HFFc6 (cell line): ENCODE results near the gene RTP2. TPM values are rescaled to one million over a fixed set of nuclear protein-coding genes. Genes with fewer than 3 reads are reported as not detected.

ENCODE experiments used
- DNase-seq: peaks from one replicate; pipeline ENCODE4 v3.0.0-alpha.2; 2018
- H3K27ac Mint-ChIP-seq: 2 replicates; pipeline ENCODE4 v1.8.0; 2020; ENCODE audit warnings: mild to moderate bottlenecking, mixed read lengths
- H3K27me3 Mint-ChIP-seq: 2 replicates; pipeline ENCODE4 v1.8.0; 2021; ENCODE audit warnings: mild to moderate bottlenecking, moderate library complexity, mixed read lengths; ENCODE audit not compliant: insufficient read depth
- H3K36me3 Mint-ChIP-seq: 2 replicates; pipeline ENCODE4 v1.8.0; 2021; ENCODE audit warnings: low read depth, mixed read lengths
- H3K4me1 Mint-ChIP-seq: 2 replicates; pipeline ENCODE4 v1.8.0; 2020; ENCODE audit warnings: low read depth, mixed read lengths
- H3K4me3 Mint-ChIP-seq: 2 replicates; pipeline ENCODE4 v1.8.0; 2020; ENCODE audit warnings: mild to moderate bottlenecking, moderate library complexity, mixed read lengths
- H3K9me3 Mint-ChIP-seq: 2 replicates; pipeline ENCODE4 v1.8.0; 2020; ENCODE audit warnings: mild to moderate bottlenecking, mixed read lengths
- long read RNA-seq: library from polyadenylated mRNA; unstranded; transcript quantifications from one replicate; pipeline ENCODE4 v2.0.0, GENCODE V29; 2019
- total RNA-seq, 6 experiments: library from RNA; stranded (reverse); fragmentation: NEBNext Ultra II Directional; extraction: Animal tissue kit (Norgen Biotek cat#: 25700); gene quantifications; 2 replicates in 1 of 6; 3 replicates in 5 of 6; pipeline ENCODE4 v1.2.3, GENCODE V29; 2021
- TF ChIP-seq, protein P1 (sequence below): fragments of 200-600 bp; sonication (generic); IDR thresholded peaks from 2 replicates; pipeline ENCODE4 v1.5.0; 2021; ENCODE audit warnings: antibody characterized with exemption, mild to moderate bottlenecking

The RTP2 gene, protein sequence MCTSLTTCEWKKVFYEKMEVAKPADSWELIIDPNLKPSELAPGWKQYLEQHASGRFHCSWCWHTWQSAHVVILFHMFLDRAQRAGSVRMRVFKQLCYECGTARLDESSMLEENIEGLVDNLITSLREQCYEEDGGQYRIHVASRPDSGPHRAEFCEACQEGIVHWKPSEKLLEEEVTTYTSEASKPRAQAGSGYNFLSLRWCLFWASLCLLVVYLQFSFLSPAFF
- not detected for total RNA-seq
- long read RNA-seq, result 0 reads

DNA sequence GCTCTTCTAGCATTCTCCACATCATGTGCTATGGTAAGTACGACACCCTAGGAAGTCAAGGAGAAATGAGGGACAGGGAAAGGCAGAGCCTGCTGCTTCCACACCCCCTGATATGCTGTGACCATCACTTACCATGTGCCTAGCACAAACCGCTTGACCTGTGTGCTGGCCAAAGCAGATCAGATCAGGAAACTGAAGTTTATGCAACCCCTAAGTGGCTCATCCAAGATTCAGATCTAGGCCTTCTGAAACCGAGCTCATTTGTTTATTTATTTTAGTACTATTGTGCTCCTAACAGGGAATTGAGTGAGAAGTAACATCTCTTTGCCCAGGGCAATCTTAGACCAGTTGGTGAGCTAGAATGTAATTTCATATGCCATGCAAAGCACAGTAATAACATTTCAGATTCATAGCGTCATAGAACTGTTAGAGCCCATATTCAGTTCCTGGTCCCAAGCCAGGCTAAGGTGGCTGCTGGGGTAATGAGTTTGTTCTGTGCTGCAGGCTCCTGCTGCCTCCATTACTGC is at the start of gene RTP2:
TSS of gene RTP2 (minus strand) at position 51 of the 527 bp plus-strand sequence. CDS start 429 bp downstream, outside the sequence.
- Mint-ChIP-seq H3K4me3 (no peak within 1 kb of the TSS), H3K27me3 (peaks cover 8% of the 10 kb centered on the region), H3K4me1 (peaks cover 25% of the 10 kb centered on the region), H3K9me3 (no peaks in the 10 kb centered on the region), H3K36me3 (no peaks in the 10 kb centered on the region), H3K27ac (peak within 1 kb of the TSS; percentile 33)
- TF ChIP-seq, protein P1, sequence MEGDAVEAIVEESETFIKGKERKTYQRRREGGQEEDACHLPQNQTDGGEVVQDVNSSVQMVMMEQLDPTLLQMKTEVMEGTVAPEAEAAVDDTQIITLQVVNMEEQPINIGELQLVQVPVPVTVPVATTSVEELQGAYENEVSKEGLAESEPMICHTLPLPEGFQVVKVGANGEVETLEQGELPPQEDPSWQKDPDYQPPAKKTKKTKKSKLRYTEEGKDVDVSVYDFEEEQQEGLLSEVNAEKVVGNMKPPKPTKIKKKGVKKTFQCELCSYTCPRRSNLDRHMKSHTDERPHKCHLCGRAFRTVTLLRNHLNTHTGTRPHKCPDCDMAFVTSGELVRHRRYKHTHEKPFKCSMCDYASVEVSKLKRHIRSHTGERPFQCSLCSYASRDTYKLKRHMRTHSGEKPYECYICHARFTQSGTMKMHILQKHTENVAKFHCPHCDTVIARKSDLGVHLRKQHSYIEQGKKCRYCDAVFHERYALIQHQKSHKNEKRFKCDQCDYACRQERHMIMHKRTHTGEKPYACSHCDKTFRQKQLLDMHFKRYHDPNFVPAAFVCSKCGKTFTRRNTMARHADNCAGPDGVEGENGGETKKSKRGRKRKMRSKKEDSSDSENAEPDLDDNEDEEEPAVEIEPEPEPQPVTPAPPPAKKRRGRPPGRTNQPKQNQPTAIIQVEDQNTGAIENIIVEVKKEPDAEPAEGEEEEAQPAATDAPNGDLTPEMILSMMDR, result no peak
- peak; percentile 70 for DNase-seq

DNA sequence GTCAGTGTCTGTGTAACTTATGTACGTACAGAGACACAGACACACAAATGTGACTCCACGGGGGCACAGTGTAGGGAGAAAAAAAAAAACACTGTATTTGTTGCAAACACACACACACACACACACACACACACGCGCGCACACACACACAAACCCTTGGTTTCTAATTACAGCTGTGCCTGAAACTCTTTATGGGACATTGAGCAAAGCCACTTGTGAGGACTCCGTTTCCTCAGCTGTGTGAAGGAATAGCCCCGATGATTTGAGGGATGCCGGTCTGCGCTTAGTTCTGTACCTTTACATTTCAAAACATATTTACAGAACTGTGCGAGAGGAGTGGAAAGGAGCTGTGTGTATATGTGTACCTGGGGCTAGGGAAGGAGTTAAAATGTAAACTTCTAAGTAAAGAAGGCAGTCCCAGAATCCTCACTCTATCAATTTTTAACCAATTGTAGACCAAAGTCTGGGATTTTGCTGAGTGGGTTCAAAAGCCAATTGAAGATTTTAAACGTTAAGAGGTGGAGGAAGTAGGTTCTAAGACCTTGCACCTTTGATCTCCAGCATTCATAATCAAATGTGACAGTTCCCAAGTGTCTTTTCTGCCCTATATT is 48.3 kb upstream of the RTP2 start:
- Mint-ChIP-seq H3K27me3 (no peaks in the 10 kb centered on the region; the same call in none of the 2 replicates), H3K9me3 (no peaks in the 10 kb centered on the region), H3K27ac (no peak overlapping the region), H3K4me1 (peaks cover 43% of the 10 kb centered on the region), H3K4me3 (no peak overlapping the region), H3K36me3 (no peaks in the 10 kb centered on the region)
- DNase-seq, result no peak
- TF ChIP-seq, protein P1, result no peak

DNA sequence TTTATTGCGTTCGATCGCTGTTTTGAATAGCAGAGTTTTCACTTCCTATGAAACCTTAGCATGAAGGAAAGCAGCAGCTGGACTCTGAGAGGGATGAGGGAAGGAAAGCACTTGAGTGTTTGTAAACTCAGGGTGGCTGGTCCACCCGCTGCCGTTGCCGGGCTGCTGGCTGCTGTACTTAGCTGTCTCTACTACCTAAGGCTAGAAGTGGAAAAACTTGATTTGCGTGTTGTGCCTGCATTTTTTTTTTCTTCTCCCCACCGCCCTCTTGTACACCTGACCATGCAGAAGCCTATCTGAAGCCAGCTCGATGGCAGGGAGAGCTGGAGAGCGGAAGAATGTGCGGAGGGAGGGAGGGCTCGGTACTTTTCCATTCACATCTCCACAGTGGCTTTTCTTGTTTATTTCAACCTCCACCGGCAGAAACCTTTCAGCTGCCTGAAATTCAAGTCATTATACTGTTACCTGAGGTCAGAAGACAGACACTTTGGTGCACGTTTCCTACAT is 47.7 kb upstream of the RTP2 start:
- TF ChIP-seq, protein P1, result no peak
- no peak for DNase-seq
- H3K27me3 Mint-ChIP-seq, result no peaks in the 10 kb centered on the region; the same call in none of the 2 replicates
- H3K36me3 Mint-ChIP-seq, result no peaks in the 10 kb centered on the region
- peak overlapping the region; percentile 23; the same call in 1 of the 2 replicates for H3K4me3 Mint-ChIP-seq
- no peak overlapping the region for H3K27ac Mint-ChIP-seq
- H3K4me1 Mint-ChIP-seq, result peaks cover 43% of the 10 kb centered on the region
- no peaks in the 10 kb centered on the region for H3K9me3 Mint-ChIP-seq

DNA sequence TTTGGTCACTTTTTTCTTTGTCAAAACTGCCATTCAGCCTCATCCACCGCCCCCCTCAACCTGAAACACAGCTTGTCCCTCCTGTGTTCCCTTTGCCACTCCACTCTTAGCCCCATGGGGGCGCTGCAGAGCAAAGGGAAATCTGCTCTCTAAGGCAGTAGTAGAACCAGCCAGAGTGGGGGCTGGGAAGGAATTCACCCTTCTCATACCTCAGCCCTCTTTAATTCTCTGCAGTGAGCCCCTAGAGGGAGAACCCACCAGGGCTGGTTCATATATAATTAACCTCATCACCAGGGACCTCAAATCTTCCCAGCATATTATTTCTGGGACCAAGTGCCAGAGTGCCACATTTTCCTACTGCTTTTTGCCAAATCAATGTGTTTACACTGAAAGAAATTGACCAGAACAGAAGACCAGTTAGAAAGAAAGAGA is 45.7 kb upstream of the RTP2 start:
- Mint-ChIP-seq H3K27me3 (peaks cover 2% of the 10 kb centered on the region), H3K4me3 (peak overlapping the region; percentile 67; the same call in 1 of the 2 replicates), H3K4me1 (peaks cover 43% of the 10 kb centered on the region), H3K36me3 (peaks cover 8% of the 10 kb centered on the region; the same call in 1 of the 2 replicates), H3K9me3 (no peaks in the 10 kb centered on the region), H3K27ac (peak overlapping the region; percentile 51; the same call in 1 of the 2 replicates)
- TF ChIP-seq, protein P1, result peak; percentile 99
- DNase-seq, result peak; percentile 75

DNA sequence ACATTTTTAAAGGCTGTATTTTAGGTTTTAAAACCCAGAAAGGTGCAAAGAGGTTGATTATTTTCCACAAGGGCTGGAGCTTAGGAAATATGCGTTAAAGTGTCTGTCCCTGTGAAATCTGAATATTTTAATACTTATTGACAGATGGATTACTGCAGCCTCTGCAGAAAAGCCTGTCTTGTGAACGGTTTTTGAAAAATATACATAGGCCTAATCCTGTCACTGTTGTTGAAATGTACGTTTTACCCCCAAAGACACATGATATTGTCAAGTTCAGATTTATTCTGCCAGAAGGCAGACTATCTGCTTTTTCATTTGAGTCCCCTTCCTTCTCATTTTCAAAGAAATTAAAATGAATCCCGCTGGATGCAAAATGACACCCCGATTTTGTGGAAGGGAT is 45.1 kb upstream of the RTP2 start:
- H3K27ac Mint-ChIP-seq, result no peak overlapping the region

More for the DNA sequence above, 45.1 kb upstream of the RTP2 start:
- Mint-ChIP-seq H3K36me3 (peaks cover 8% of the 10 kb centered on the region; the same call in 1 of the 2 replicates), H3K4me3 (no peak overlapping the region; the same call in 1 of the 2 replicates), H3K4me1 (peaks cover 49% of the 10 kb centered on the region), H3K27me3 (peaks cover 2% of the 10 kb centered on the region), H3K9me3 (no peaks in the 10 kb centered on the region)
- no peak for DNase-seq
- TF ChIP-seq, protein P1, result no peak
